ENCODE data around the gene EN2.

Gene EN2

GRCh38 chr7:155464183-155464582 lies 6.3 kb downstream of the EN2 start:
- no peak for DNase-seq (ENCODE audit: low read depth, low spot score)

GRCh38 chr7:155464948-155465739 lies 7.2 kb downstream of the EN2 start:
- DNase-seq (ENCODE audit: low read depth, low spot score) = peak; percentile 37

GRCh38 chr7:155465761-155466141 lies 7.8 kb downstream of the EN2 start:
- no peak for DNase-seq (ENCODE audit: low read depth, low spot score)

GRCh38 chr7:155466142-155466813 lies 8.3 kb downstream of the EN2 start:
- no peak for DNase-seq (ENCODE audit: low read depth, low spot score)

GRCh38 chr7:155466814-155467733 lies 9.1 kb downstream of the EN2 start:
- DNase-seq (ENCODE audit: low read depth, low spot score) = peak; percentile 90

GRCh38 chr7:155467846-155468784 lies 10.2 kb downstream of the EN2 start:
- DNase-seq (ENCODE audit: low read depth, low spot score) = peak; percentile 51

- DNase-seq (ENCODE audit: low read depth, low spot score) = no peak
These were observed 10.8 kb downstream of the EN2 start for GRCh38 chr7:155468785-155469148.

GRCh38 chr7:155469311-155470185 lies 11.6 kb downstream of the EN2 start:
- DNase-seq (ENCODE audit: low read depth, low spot score) = no peak

- no peak for DNase-seq (ENCODE audit: low read depth, low spot score)
These were observed 12.2 kb downstream of the EN2 start for GRCh38 chr7:155470186-155470487.

GRCh38 chr7:155470686-155471638 lies 13.0 kb downstream of the EN2 start:
- DNase-seq (ENCODE audit: low read depth, low spot score) = peak; percentile 25

- DNase-seq (ENCODE audit: low read depth, low spot score) = no peak
These were observed 13.8 kb downstream of the EN2 start for GRCh38 chr7:155471718-155472117.

- no peak for DNase-seq (ENCODE audit: low read depth, low spot score)
These were observed 19.5 kb downstream of the EN2 start for GRCh38 chr7:155477476-155477875.

- DNase-seq (ENCODE audit: low read depth, low spot score) = no peak
These were observed 23.8 kb downstream of the EN2 start for GRCh38 chr7:155481764-155482163.

GRCh38 chr7:155482511-155483183 lies 24.7 kb downstream of the EN2 start:
- peak; percentile 21 for DNase-seq (ENCODE audit: low read depth, low spot score)

- DNase-seq (ENCODE audit: low read depth, low spot score) = peak; percentile 34
These were observed 25.3 kb downstream of the EN2 start for GRCh38 chr7:155483245-155483644.

GRCh38 chr7:155483868-155484325 lies 26.0 kb downstream of the EN2 start:
- DNase-seq (ENCODE audit: low read depth, low spot score) = peak; percentile 27

- DNase-seq (ENCODE audit: low read depth, low spot score) = no peak
These were observed 26.8 kb downstream of the EN2 start for GRCh38 chr7:155484483-155485399.

All from ELF-1 (cell line).